Neuronal stem cell (in vitro differentiated cells): ENCODE data around the gene OTOA.
"Not testable (repeated sequence)": the region's sequence is repeated elsewhere in the genome, so short reads cannot be mapped to it uniquely, and the experiment has no call there.

Experiments used
- DNase-seq: peaks from one replicate; pipeline ENCODE4 v3.0.0-alpha.2; 2013; ENCODE audit warnings: low spot score
- H2AFZ ChIP-seq: one replicate; pipeline ENCODE4 v1.6.1; 2013; ENCODE audit warnings: mild to moderate bottlenecking, low read length, inconsistent platforms
- H2AK5ac ChIP-seq: 2 replicates; pipeline ENCODE4 v1.6.1; 2013; ENCODE audit warnings: low read depth, mild to moderate bottlenecking, inconsistent platforms, low read length, moderate library complexity, mixed read lengths
- H2BK120ac ChIP-seq: 2 replicates; pipeline ENCODE4 v1.6.1; 2013; ENCODE audit warnings: low read depth, mild to moderate bottlenecking, inconsistent platforms, low read length, moderate library complexity, mixed read lengths
- H2BK12ac ChIP-seq: one replicate; pipeline ENCODE4 v1.6.1; 2013; ENCODE audit warnings: low read length, inconsistent platforms
- H2BK15ac ChIP-seq: 2 replicates; pipeline ENCODE4 v1.6.1; 2013; ENCODE audit warnings: mild to moderate bottlenecking, low read length, inconsistent platforms, mixed read lengths
- H2BK5ac ChIP-seq: one replicate; pipeline ENCODE4 v1.6.1; 2013; ENCODE audit warnings: inconsistent platforms, mild to moderate bottlenecking, low read length, moderate library complexity
- H3K14ac ChIP-seq: one replicate; pipeline ENCODE4 v1.6.1; 2013; ENCODE audit warnings: low read length, inconsistent platforms
- H3K18ac ChIP-seq: 2 replicates; pipeline ENCODE4 v1.6.1; 2013; ENCODE audit warnings: low read length, inconsistent platforms
- H3K23ac ChIP-seq: 2 replicates; pipeline ENCODE4 v1.6.1; 2013; ENCODE audit warnings: low read depth, mild to moderate bottlenecking, mixed read lengths, low read length, inconsistent platforms; ENCODE audit not compliant: poor library complexity
- H3K27ac ChIP-seq: replicated peaks from 3 replicates; pipeline ENCODE4 v1.5.1; 2013; ENCODE audit warnings: low read length, inconsistent platforms
- H3K27me3 ChIP-seq, 3 experiments: 2 replicates each; pipeline ENCODE4 v1.6.1; 2013; ENCODE audit warnings: low read length in 3 of 3, mild to moderate bottlenecking in 2 of 3, inconsistent platforms in 1 of 3, low read depth in 1 of 3, mixed read lengths in 1 of 3, moderate library complexity in 1 of 3; ENCODE audit not compliant: control insufficient read depth in 3 of 3, insufficient read depth in 3 of 3
- H3K36me3 ChIP-seq, 2 donors: replicated peaks in 1 of 2; 2 replicates each; pipeline ENCODE4 v1.6.1; 2013; ENCODE audit warnings: low read length in 2 of 2; ENCODE audit not compliant: control insufficient read depth in 2 of 2, insufficient read depth in 2 of 2
- H3K4ac ChIP-seq: 2 replicates; pipeline ENCODE4 v1.6.1; 2013; ENCODE audit warnings: inconsistent platforms, mild to moderate bottlenecking, low read length, moderate library complexity
- H3K4me1 ChIP-seq, 2 donors: 1 replicate in 1 of 2; 2 replicates in 1 of 2; pipeline ENCODE4 v1.6.1; 2013; ENCODE audit warnings: low read length in 2 of 2, low read depth in 1 of 2; ENCODE audit not compliant: control insufficient read depth in 2 of 2, insufficient read depth in 1 of 2
- H3K4me2 ChIP-seq: one replicate; pipeline ENCODE4 v1.6.1; 2013; ENCODE audit warnings: mild to moderate bottlenecking, low read length, inconsistent platforms; ENCODE audit not compliant: insufficient read depth, poor library complexity, severe bottlenecking
- H3K4me3 ChIP-seq, 2 donors: 2 replicates each; pipeline ENCODE4 v1.5.1; 2013; ENCODE audit warnings: low read length in 2 of 2, mild to moderate bottlenecking in 2 of 2, inconsistent platforms in 1 of 2, moderate library complexity in 1 of 2
- H3K79me1 ChIP-seq: one replicate; pipeline ENCODE4 v1.6.1; 2013; ENCODE audit warnings: low read depth, mild to moderate bottlenecking, inconsistent platforms, low read length, moderate library complexity
- H3K9ac ChIP-seq: one replicate; pipeline ENCODE4 v1.6.1; 2013; ENCODE audit warnings: mild to moderate bottlenecking, low read depth, low read length, inconsistent platforms; ENCODE audit not compliant: poor library complexity
- H3K9me3 ChIP-seq, 2 donors: replicated peaks in 1 of 2; 2 replicates each; pipeline versions ENCODE3 to v1.6.1; 2013; ENCODE audit warnings: low read length in 2 of 2, mild to moderate bottlenecking in 2 of 2, inconsistent platforms in 1 of 2, low read depth in 1 of 2, mixed read lengths in 1 of 2, moderate library complexity in 1 of 2; ENCODE audit not compliant: control insufficient read depth in 2 of 2, insufficient read depth in 1 of 2
- H4K8ac ChIP-seq: one replicate; pipeline ENCODE4 v1.6.1; 2013; ENCODE audit warnings: low read depth, mild to moderate bottlenecking, inconsistent platforms, low read length, moderate library complexity
- H4K91ac ChIP-seq: one replicate; pipeline ENCODE4 v1.6.1; 2013; ENCODE audit warnings: low read length, low read depth, mild to moderate bottlenecking, inconsistent platforms; ENCODE audit not compliant: poor library complexity
- WGBS, 2 donors: extraction: QIAGEN DNeasy Blood & Tissue Kit; methylation state at CpG; one replicate each; pipeline ENCODE4 v1.1.7; 2013; ENCODE audit warnings: missing lambda C conversion rate in 2 of 2, mixed read lengths in 1 of 2; ENCODE audit not compliant: insufficient read length in 2 of 2, insufficient replicate concordance in 1 of 2; ENCODE audit errors: extremely low coverage in 2 of 2; 5-methylcytosine and 5-hydroxymethylcytosine counted together

Gene OTOA

GRCh38 chr16:21722771-21723455 is 59.1 kb downstream of the OTOA start:
- H4K8ac ChIP-seq: no peak overlapping the region
- no peak overlapping the region for H3K23ac ChIP-seq
- H2AFZ ChIP-seq: no peak overlapping the region
- no peaks in the 10 kb centered on the region for H3K27me3 ChIP-seq
- H3K9ac ChIP-seq: no peak overlapping the region
- H3K18ac ChIP-seq: no peak overlapping the region
- H2BK120ac ChIP-seq: no peak overlapping the region
- no peaks in the 10 kb centered on the region for H3K79me1 ChIP-seq
- H2AK5ac ChIP-seq: no peak overlapping the region
- no peak overlapping the region for H2BK15ac ChIP-seq
- no peaks in the 10 kb centered on the region for H3K9me3 ChIP-seq
- H3K4me3 ChIP-seq: no peak overlapping the region
- H3K4ac ChIP-seq: no peak overlapping the region
- H2BK5ac ChIP-seq: no peak overlapping the region
- no peak for DNase-seq
- no peaks in the 10 kb centered on the region for H3K36me3 ChIP-seq
- no peak overlapping the region for H3K27ac ChIP-seq
- no CpG with 5 or more reads among the region's 7 CpGs for WGBS, 2 donors
- no peak overlapping the region for H3K4me2 ChIP-seq
- H2BK12ac ChIP-seq: no peak overlapping the region
- H3K14ac ChIP-seq: no peak overlapping the region
- no peaks in the 10 kb centered on the region for H3K4me1 ChIP-seq
- H4K91ac ChIP-seq: no peak overlapping the region

- H4K8ac ChIP-seq: no peak overlapping the region
- WGBS, 2 donors: no CpG with 5 or more reads among the region's 2 CpGs
- H3K79me1 ChIP-seq: no peaks in the 10 kb centered on the region
- no peaks in the 10 kb centered on the region for H3K4me1 ChIP-seq
- no peak overlapping the region for H2AK5ac ChIP-seq
- H3K9ac ChIP-seq: no peak overlapping the region
- H4K91ac ChIP-seq: no peak overlapping the region
- no peaks in the 10 kb centered on the region for H3K36me3 ChIP-seq
- no peak overlapping the region for H3K27ac ChIP-seq
- DNase-seq: no peak
- no peak overlapping the region for H3K14ac ChIP-seq
- H3K4me3 ChIP-seq: no peak overlapping the region
- no peak overlapping the region for H3K4me2 ChIP-seq
- H3K9me3 ChIP-seq: no peaks in the 10 kb centered on the region
- no peaks in the 10 kb centered on the region for H3K27me3 ChIP-seq
- no peak overlapping the region for H2BK12ac ChIP-seq
- H2AFZ ChIP-seq: no peak overlapping the region
- H3K4ac ChIP-seq: no peak overlapping the region
- no peak overlapping the region for H2BK15ac ChIP-seq
- H2BK120ac ChIP-seq: no peak overlapping the region
- H3K23ac ChIP-seq: no peak overlapping the region
- H2BK5ac ChIP-seq: no peak overlapping the region
- no peak overlapping the region for H3K18ac ChIP-seq
These were observed 59.8 kb downstream of the OTOA start for GRCh38 chr16:21723532-21723931.

GRCh38 chr16:21727344-21727743 is 63.6 kb downstream of the OTOA start:
- H2AFZ ChIP-seq: no peak overlapping the region
- no peak overlapping the region for H2AK5ac ChIP-seq
- no peak overlapping the region for H4K8ac ChIP-seq
- H2BK120ac ChIP-seq: no peak overlapping the region
- H3K4me1 ChIP-seq: no peaks in the 10 kb centered on the region
- DNase-seq: no peak
- H3K27ac ChIP-seq: no peak overlapping the region
- H3K27me3 ChIP-seq: no peaks in the 10 kb centered on the region
- no peak overlapping the region for H4K91ac ChIP-seq
- H3K4me3 ChIP-seq: no peak overlapping the region
- WGBS, 2 donors: no CpG with 5 or more reads among the region's 3 CpGs
- H3K79me1 ChIP-seq: no peaks in the 10 kb centered on the region
- H3K14ac ChIP-seq: no peak overlapping the region
- H3K18ac ChIP-seq: no peak overlapping the region
- no peak overlapping the region for H3K4ac ChIP-seq
- H3K9me3 ChIP-seq: no peaks in the 10 kb centered on the region
- H2BK12ac ChIP-seq: no peak overlapping the region
- H3K9ac ChIP-seq: no peak overlapping the region
- no peak overlapping the region for H3K23ac ChIP-seq
- H2BK5ac ChIP-seq: no peak overlapping the region
- H3K4me2 ChIP-seq: no peak overlapping the region
- no peaks in the 10 kb centered on the region for H3K36me3 ChIP-seq
- no peak overlapping the region for H2BK15ac ChIP-seq

- not testable (repeated sequence) for H3K36me3 ChIP-seq, H3K18ac ChIP-seq, H2BK15ac ChIP-seq, H2BK12ac ChIP-seq, H2AFZ ChIP-seq, H3K4me3 ChIP-seq, H3K4me1 ChIP-seq, H4K8ac ChIP-seq, H3K9ac ChIP-seq, H4K91ac ChIP-seq, H3K4ac ChIP-seq, H3K27ac ChIP-seq, H2BK5ac ChIP-seq, DNase-seq, H2AK5ac ChIP-seq, H2BK120ac ChIP-seq, H3K27me3 ChIP-seq, H3K4me2 ChIP-seq, H3K23ac ChIP-seq, H3K14ac ChIP-seq, H3K79me1 ChIP-seq, H3K9me3 ChIP-seq
- WGBS, 2 donors: no CpG with 5 or more reads among the region's 4 CpGs
These were observed 67.5 kb downstream of the OTOA start for GRCh38 chr16:21731233-21731632.
